HL-60 (cell line): ENCODE results near the gene L3MBTL4.

ENCODE experiments used
- DNase-seq, 2 experiments: peaks; one replicate each; pipeline ENCODE4 v3.0.0-alpha.2; 2010 to 2020; ENCODE audit warnings: low read depth in 1 of 2, low spot score in 1 of 2
- H3K27ac ChIP-seq: fragments of 250-450 bp; sonication (Bioruptor Pico); replicated peaks from 2 replicates; pipeline ENCODE4 v1.5.1; 2020; ENCODE audit warnings: mild to moderate bottlenecking, moderate library complexity
- H3K27me3 ChIP-seq: fragments of 250-450 bp; sonication (Bioruptor Pico); 2 replicates; pipeline ENCODE4 v1.5.1; 2021; ENCODE audit warnings: mild to moderate bottlenecking, moderate library complexity; ENCODE audit not compliant: insufficient read depth, poor library complexity, severe bottlenecking
- H3K4me3 ChIP-seq: replicated peaks from 2 replicates; pipeline ENCODE4 v1.5.1; 2011; ENCODE audit warnings: mild to moderate bottlenecking, control low read depth, low read length; ENCODE audit not compliant: insufficient read depth
- CTCF ChIP-seq: IDR thresholded peaks from one replicate; pipeline ENCODE4 v1.5.1; 2011; ENCODE audit warnings: low read length, control low read depth, inconsistent platforms; ENCODE audit not compliant: insufficient read depth
- GABPA ChIP-seq: IDR thresholded peaks from 2 replicates; pipeline ENCODE4 v1.6.1; 2012; ENCODE audit warnings: low read depth
- POLR2AphosphoS5 ChIP-seq: IDR thresholded peaks from 2 replicates; pipeline ENCODE4 v1.6.1; 2012; ENCODE audit warnings: low read depth
- REST ChIP-seq: IDR thresholded peaks from 2 replicates; pipeline ENCODE4 v1.6.1; 2012; ENCODE audit warnings: low read depth; ENCODE audit not compliant: insufficient replicate concordance
- SPI1 ChIP-seq: IDR thresholded peaks from 2 replicates; pipeline ENCODE4 v1.6.1; 2012; ENCODE audit warnings: low read depth, mild to moderate bottlenecking, borderline replicate concordance

The L3MBTL4 gene

GRCh38 chr18:6406075-6406909, 8.4 kb downstream of the L3MBTL4 start:
- DNase-seq, result no peak
- H3K27ac ChIP-seq, result no peak overlapping the region
- no peak overlapping the region for H3K4me3 ChIP-seq
- no peaks in the 10 kb centered on the region for H3K27me3 ChIP-seq
- TF ChIP-seq POLR2AphosphoS5 (no peak), SPI1 (no peak), REST (no peak), CTCF (no peak), GABPA (no peak)

GRCh38 chr18:6405237-6406074, 9.3 kb downstream of the L3MBTL4 start:
- DNase-seq, result no peak
- Histone ChIP-seq H3K27me3 (no peaks in the 10 kb centered on the region), H3K27ac (no peak overlapping the region), H3K4me3 (no peak overlapping the region)
- TF ChIP-seq REST (no peak), CTCF (no peak), SPI1 (no peak), POLR2AphosphoS5 (no peak), GABPA (no peak)

- no peak for DNase-seq
- Histone ChIP-seq H3K27me3 (no peaks in the 10 kb centered on the region), H3K27ac (no peak overlapping the region), H3K4me3 (no peak overlapping the region)
- TF ChIP-seq SPI1 (no peak), GABPA (no peak), CTCF (no peak), REST (no peak), POLR2AphosphoS5 (no peak)
These were observed 9.9 kb downstream of the L3MBTL4 start for GRCh38 chr18:6404834-6405233.
